Loucy (cell line): ENCODE data around the gene GTPBP6.

ENCODE experiments used
- H2AFZ ChIP-seq: fragments of 200-600 bp; sonication (generic); 2 replicates; pipeline ENCODE4 v1.6.0; 2016; ENCODE audit warnings: antibody characterized with exemption, mild to moderate bottlenecking, low read length, moderate library complexity
- H3F3A ChIP-seq: fragments of 200-600 bp; 2 replicates; pipeline ENCODE4 v1.6.0; 2016; ENCODE audit warnings: antibody characterized with exemption, low read depth, mild to moderate bottlenecking
- H3K27me3 ChIP-seq: fragments of 200-600 bp; sonication (generic); 2 replicates; pipeline ENCODE4 v1.6.1; 2014; ENCODE audit warnings: low read length, mild to moderate bottlenecking; ENCODE audit not compliant: insufficient read depth, poor library complexity, severe bottlenecking
- H3K36me3 ChIP-seq: fragments of 200-600 bp; sonication (generic); 2 replicates; pipeline ENCODE4 v1.6.1; 2016; ENCODE audit warnings: low read length; ENCODE audit not compliant: insufficient read depth
- H3K4me1 ChIP-seq: fragments of 200-600 bp; sonication (generic); 2 replicates; pipeline ENCODE4 v1.5.1; 2014; ENCODE audit warnings: low read length, mild to moderate bottlenecking; ENCODE audit not compliant: insufficient read depth, poor library complexity, severe bottlenecking
- H3K4me2 ChIP-seq: fragments of 200-600 bp; sonication (generic); 2 replicates; pipeline ENCODE4 v1.6.0; 2014; ENCODE audit warnings: antibody characterized with exemption, low read length, low read depth, mild to moderate bottlenecking; ENCODE audit not compliant: poor library complexity, severe bottlenecking
- H3K4me3 ChIP-seq: fragments of 200-600 bp; sonication (generic); 2 replicates; pipeline ENCODE4 v1.5.1; 2014; ENCODE audit warnings: low read length, mild to moderate bottlenecking, mixed read lengths; ENCODE audit not compliant: poor library complexity, severe bottlenecking
- H3K79me2 ChIP-seq: fragments of 200-600 bp; sonication (generic); 2 replicates; pipeline ENCODE4 v1.6.1; 2014; ENCODE audit warnings: low read length; ENCODE audit not compliant: insufficient read depth
- H3K9ac ChIP-seq: fragments of 200-600 bp; sonication (generic); 2 replicates; pipeline ENCODE4 v1.6.0; 2014; ENCODE audit warnings: mild to moderate bottlenecking, low read depth, low read length, moderate library complexity; ENCODE audit not compliant: poor library complexity, severe bottlenecking
- H3K9me2 ChIP-seq: fragments of 200-600 bp; sonication (generic); replicated peaks from 2 replicates; pipeline ENCODE4 v1.6.1; 2016; ENCODE audit warnings: low read depth, low read length, mixed read lengths
- H3K9me3 ChIP-seq: fragments of 200-600 bp; sonication (generic); 2 replicates; pipeline ENCODE4 v1.6.1; 2014; ENCODE audit warnings: mild to moderate bottlenecking, antibody characterized with exemption, low read length, low read depth; ENCODE audit not compliant: insufficient read depth
- H4K20me1 ChIP-seq: fragments of 200-600 bp; sonication (generic); 2 replicates; pipeline ENCODE4 v1.6.0; 2014; ENCODE audit warnings: antibody characterized with exemption, low read length, mild to moderate bottlenecking; ENCODE audit not compliant: insufficient read depth, poor library complexity, severe bottlenecking
- CTCF ChIP-seq: fragments of 200-600 bp; sonication (generic); conservative IDR thresholded peaks from 2 replicates; pipeline ENCODE4 v1.5.1; 2014; ENCODE audit warnings: mild to moderate bottlenecking, antibody characterized with exemption, low read length
- EZH2phosphoT487 ChIP-seq: fragments of 200-600 bp; IDR thresholded peaks from 2 replicates; pipeline ENCODE4 v1.6.1; 2018; ENCODE audit warnings: antibody characterized with exemption, mild to moderate bottlenecking, moderate library complexity, borderline replicate concordance

Gene GTPBP6

GRCh38 chrX:314781-315595, 3.6 kb downstream of the GTPBP6 start:
- Histone ChIP-seq H3K27me3 (no peaks in the 10 kb centered on the region), H2AFZ (no peak overlapping the region), H3K9ac (no peak overlapping the region), H3K79me2 (peaks cover 8% of the 10 kb centered on the region; the same call in 1 of the 2 replicates), H3K4me1 (no peaks in the 10 kb centered on the region), H3K9me2 (no peaks in the 10 kb centered on the region), H3K4me3 (no peak overlapping the region), H3K36me3 (peaks cover 10% of the 10 kb centered on the region; the same call in 1 of the 2 replicates), H3F3A (no peaks in the 10 kb centered on the region), H4K20me1 (peaks cover 3% of the 10 kb centered on the region), H3K9me3 (no peaks in the 10 kb centered on the region), H3K4me2 (no peak overlapping the region)
- TF ChIP-seq CTCF (no peak), EZH2phosphoT487 (no peak)

- Histone ChIP-seq H3K9me2 (no peaks in the 10 kb centered on the region), H3K4me1 (no peaks in the 10 kb centered on the region), H4K20me1 (peaks cover 3% of the 10 kb centered on the region), H3K4me3 (no peak overlapping the region), H3K9me3 (no peaks in the 10 kb centered on the region), H3F3A (no peaks in the 10 kb centered on the region), H2AFZ (no peak overlapping the region), H3K4me2 (no peak overlapping the region), H3K79me2 (no peaks in the 10 kb centered on the region), H3K36me3 (peaks cover 10% of the 10 kb centered on the region; the same call in 1 of the 2 replicates), H3K27me3 (no peaks in the 10 kb centered on the region), H3K9ac (no peak overlapping the region)
- TF ChIP-seq CTCF: no peak
- TF ChIP-seq EZH2phosphoT487: no peak
These were observed 4.5 kb downstream of the GTPBP6 start for GRCh38 chrX:314049-314448.

GRCh38 chrX:313546-313945, 5.0 kb downstream of the GTPBP6 start:
- H3K9ac ChIP-seq: no peak overlapping the region
- no peak overlapping the region for H3K4me2 ChIP-seq
- no peaks in the 10 kb centered on the region for H3K9me3 ChIP-seq
- no peak overlapping the region for H3K4me3 ChIP-seq
- no peaks in the 10 kb centered on the region for H3K9me2 ChIP-seq
- peaks cover 3% of the 10 kb centered on the region for H4K20me1 ChIP-seq
- TF ChIP-seq CTCF (no peak), EZH2phosphoT487 (no peak)
- no peak overlapping the region for H2AFZ ChIP-seq
- no peaks in the 10 kb centered on the region for H3K4me1 ChIP-seq
- no peaks in the 10 kb centered on the region for H3F3A ChIP-seq
- H3K36me3 ChIP-seq: peaks cover 10% of the 10 kb centered on the region; the same call in 1 of the 2 replicates
- no peaks in the 10 kb centered on the region for H3K27me3 ChIP-seq
- H3K79me2 ChIP-seq: no peaks in the 10 kb centered on the region
